Right ventricle myocardium inferior (tissue), 1 donor: Measurements from ENCODE around the gene ARHGAP10. TPM values are rescaled to one million over a fixed set of nuclear protein-coding genes. Genes with fewer than 3 reads are reported as not detected.

Experiments used
- ATAC-seq: fragments of 200-7000 bp; cut with Tn5 transposase; one replicate; pipeline ENCODE4 v1.9.1; 2020; ENCODE audit warnings: mild to moderate bottlenecking, moderate library complexity
- DNase-seq: peaks from one replicate; pipeline ENCODE4 v3.0.0; 2021; ENCODE audit errors: missing footprints
- intact Hi-C: fragments of 100-400 bp; cut with DNase I; formaldehyde crosslinking; loops from one replicate; pipeline ENCODE4 v1.11.0; 2022
- total RNA-seq: library from RNA; stranded (reverse); fragmentation: NEBNext Ultra II Directional; extraction: Animal tissue kit (Norgen Biotek cat#: 25700); gene quantifications from one replicate; pipeline ENCODE4 v1.2.1, GENCODE V29; 2021
- donor health status: DM: no; HTN: yes; CAD: no; lungs with severe emphysema.

Gene ARHGAP10
- total RNA-seq, 1 donor from 2014 or later: 71.8 TPM

DNA sequence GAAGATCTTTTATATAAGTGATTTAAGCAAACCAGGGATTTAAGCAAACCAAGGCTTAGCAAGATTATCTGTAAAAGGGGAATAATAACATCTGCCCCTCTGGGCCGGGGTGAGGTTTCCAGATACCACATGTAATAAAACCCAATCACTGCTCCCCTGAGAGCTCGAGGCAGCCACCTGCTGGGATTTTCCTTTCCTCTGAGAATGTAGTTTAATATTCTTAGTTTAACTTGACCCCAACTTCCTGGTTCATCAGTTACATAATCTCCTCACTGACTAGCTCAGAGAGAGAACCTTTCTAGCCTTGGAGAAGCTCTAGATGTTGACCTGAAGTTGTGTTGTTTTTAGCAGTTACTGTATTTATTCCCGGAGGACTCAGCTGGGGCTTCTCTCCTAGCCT, 322.4 kb downstream of the ARHGAP10 start:
- intact Hi-C loops: loop anchor here (5.0 to 10.0 kb wide), 2 partner anchors 62 to 391 kb away; partner anchors contain the start of gene NR3C2
- DNase-seq (no peak), ATAC-seq (no peak)

GRCh38 chr4:148055844-148056243, 324.0 kb downstream of the ARHGAP10 start:
- DNase-seq (no peak), ATAC-seq (no peak)
- intact Hi-C loops: loop anchor here (10.0 kb wide), 1 partner anchor 389 kb away; the partner anchor contains the start of gene NR3C2

- ATAC-seq: no peak
- intact Hi-C loops: loop anchor here (10.0 kb wide), 1 partner anchor 388 kb away; the partner anchor contains the start of gene NR3C2
Measured at GRCh38 chr4:148056879-148057278, 325.0 kb downstream of the ARHGAP10 start.

DNA sequence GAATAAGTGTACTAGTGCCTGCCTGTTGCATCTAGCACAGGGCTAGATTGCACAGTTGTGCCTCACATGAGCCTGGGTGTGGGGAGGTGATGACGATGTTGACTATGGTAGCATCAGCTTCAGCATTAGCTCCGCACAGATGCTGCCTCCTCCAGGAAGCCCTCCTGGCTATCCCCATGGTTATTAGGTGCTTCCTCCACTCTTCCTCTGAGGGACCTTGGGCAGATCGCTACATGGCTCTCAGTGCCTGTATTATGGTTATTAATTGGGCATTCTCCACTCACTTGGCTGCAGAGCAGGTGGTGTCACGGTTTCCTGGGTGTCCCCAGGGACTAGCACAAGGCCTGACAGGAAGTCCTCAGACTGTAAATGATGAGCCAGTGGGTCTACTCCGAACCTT, 325.6 kb downstream of the ARHGAP10 start:
- ATAC-seq: no peak
- intact Hi-C loops: loop anchor here (10.0 kb wide), 1 partner anchor 387 kb away; the partner anchor contains the start of gene NR3C2
- no peak for DNase-seq

More at GRCh38 chr4:148056879-148057278, 325.0 kb downstream of the ARHGAP10 start:
- no peak for DNase-seq

DNA sequence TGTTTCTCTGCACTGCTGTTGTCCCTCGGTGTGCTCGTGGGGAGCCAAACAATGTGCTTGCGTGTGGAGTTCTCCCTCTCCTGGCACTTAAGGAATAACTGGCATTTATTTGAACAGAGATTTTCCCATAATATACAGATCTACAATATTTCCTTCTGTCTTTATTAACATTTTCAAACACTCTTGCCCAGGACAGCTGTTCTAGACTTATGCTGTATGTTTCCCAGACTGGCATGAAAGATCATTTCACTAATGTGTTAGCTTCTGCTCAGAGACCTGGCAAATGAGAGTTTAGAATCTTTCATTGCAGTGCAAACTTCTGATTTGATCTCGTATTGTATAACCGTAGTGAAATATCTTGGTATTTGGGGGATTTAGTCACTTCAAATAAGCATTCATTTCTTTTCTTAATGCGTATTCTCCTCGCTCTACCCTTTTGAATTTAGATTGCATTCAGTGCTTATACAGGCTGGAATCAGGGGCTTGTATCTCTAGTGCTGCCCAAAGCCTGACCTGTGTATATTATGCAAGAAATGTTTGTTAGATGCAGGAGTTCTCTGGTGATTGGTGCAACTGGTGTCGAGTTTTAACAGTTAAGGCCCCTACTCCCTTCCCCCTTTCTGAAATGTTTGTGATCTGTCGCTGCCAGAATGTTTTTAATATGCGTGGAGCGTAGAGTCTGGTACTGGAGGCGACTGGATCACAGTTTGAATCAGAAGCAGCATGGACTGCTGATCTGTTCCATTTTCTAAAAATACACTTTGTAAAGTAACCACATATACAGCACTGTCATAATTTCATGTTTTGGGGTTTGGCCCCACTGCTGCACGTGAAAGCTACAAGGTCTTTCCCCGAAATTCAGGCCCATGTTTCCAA, 326.3 kb downstream of the ARHGAP10 start:
- intact Hi-C loops: loop anchor here (10.0 kb wide), 1 partner anchor 387 kb away; the partner anchor contains the start of gene NR3C2
- peak; percentile 11 for ATAC-seq

DNA sequence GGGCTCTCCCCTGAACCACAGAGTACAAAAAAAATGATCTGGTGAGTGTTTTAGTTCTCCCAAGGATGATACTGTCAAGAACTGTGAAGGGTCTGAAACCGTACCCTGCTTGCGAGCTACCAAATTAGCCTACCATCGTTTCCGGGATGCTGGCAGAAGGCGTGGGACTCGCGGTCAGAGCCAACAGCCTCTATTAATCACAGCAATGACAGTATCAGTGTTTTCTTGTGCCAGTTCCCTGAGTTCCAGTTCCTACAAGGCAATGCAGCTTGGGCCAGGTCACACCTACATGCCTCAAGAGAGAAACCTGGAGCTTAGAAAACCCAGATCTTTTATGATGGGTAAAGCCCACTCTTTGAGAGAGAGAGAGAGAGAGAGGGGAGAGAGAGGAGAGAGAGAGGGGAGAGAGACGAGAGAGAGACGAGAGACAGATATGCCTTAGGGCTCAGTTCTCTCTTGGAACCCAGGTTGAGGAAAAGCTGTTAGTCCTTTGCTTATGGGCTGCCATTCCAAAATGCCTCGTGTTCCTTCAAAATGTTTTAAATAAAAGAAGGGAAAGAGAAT, 327.8 kb downstream of the ARHGAP10 start:
- intact Hi-C loops: loop anchor here (10.0 kb wide), 1 partner anchor 385 kb away; the partner anchor contains the start of gene NR3C2
- ATAC-seq (peak; percentile 59), DNase-seq (no peak)

More for the DNA sequence above, 326.3 kb downstream of the ARHGAP10 start:
- DNase-seq: no peak

DNA sequence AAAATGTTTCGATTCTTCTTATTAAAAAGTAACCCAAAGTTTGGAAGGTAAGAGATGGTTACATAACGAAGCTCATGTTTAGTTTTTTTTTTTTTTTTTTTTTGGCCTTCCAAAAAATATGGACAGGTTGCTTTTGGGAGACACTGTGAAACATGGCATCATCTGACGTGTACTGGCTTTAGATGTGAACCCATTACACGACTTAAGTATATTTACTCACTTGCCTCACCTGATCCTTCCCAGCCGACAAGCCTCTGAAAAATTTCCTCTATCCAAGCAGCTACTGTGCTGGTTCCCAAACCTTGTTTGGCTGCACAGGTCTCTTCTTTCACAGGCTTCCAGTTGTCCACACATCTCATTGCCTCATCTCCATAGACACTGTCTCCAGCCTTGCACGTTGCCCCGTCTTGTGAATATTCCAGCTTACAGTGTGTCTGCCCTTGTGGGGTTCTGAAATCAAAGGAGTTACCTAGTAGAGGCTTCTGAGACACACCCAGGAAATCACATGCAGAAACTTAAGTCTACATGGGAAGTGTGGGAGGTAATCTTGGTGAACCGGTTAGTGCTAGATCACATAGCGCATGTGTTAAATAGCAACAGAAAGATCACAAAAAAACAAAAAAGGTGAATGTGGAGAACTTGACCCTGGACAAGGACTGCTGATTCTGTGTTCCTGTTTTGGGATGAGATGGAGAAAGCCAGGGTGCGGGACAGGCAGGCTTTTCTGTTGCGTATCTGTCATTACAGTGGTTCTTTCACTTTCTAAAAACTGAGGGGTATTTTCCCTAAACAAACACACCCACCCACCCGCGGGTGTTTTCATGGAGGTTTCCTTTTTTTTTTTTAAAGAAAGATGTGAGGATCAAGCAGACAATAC, 328.6 kb downstream of the ARHGAP10 start:
- ATAC-seq (no peak), DNase-seq (no peak)
- intact Hi-C loops: no loop called here

DNA sequence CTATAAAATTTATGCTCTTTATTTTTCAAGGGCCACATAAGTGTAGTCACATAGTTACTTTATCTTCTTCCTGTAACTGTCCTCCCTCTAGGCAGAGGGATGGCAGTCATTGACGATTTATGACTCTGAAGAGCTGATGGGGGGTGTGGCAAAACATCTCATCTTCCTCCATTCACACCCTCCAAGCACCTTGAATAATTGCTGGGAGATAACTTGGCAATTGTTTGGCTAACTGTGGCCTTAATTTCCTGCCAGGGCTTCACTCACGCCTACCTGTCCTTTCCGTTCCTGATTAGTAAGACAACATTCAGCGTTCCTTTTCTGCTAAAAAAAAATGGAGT, 329.2 kb downstream of the ARHGAP10 start:
- no peak for ATAC-seq
- DNase-seq: no peak
- intact Hi-C loops: no loop called here

- intact Hi-C loops: no loop called here
- DNase-seq (no peak), ATAC-seq (peak; percentile 27)
Measured at GRCh38 chr4:148061795-148062194, 329.9 kb downstream of the ARHGAP10 start.

GRCh38 chr4:148062301-148062950, 330.5 kb downstream of the ARHGAP10 start:
- intact Hi-C loops: no loop called here
- DNase-seq: no peak
- no peak for ATAC-seq

DNA sequence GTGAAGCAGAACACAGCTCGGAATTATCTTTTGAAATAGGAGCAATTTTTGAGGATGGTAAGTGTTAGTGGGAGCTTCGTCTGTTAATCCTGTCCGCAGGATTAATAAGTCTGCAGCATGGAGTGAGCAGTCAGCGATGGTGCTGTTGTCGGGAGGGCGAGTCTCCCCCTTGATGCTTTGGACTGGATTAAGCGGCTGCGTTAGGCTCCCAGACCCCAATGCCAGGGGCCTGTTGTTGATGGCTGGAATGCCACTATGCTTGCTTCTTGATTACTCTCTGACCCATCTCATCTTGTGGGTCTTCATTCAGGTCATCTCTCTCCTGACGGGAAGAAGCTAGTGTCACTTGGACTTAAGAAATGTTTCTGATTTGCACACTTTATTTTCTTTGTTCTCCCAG, 332.6 kb downstream of the ARHGAP10 start:
- DNase-seq (no peak), ATAC-seq (no peak)
- intact Hi-C loops: no loop called here

GRCh38 chr4:148065075-148065474, 333.2 kb downstream of the ARHGAP10 start:
- intact Hi-C loops: loop anchor here (5.0 kb wide), 1 partner anchor 138 kb away; no protein-coding TSS in a partner anchor
- DNase-seq (no peak), ATAC-seq (no peak)

GRCh38 chr4:148067301-148067916, 335.5 kb downstream of the ARHGAP10 start:
- ATAC-seq (peak; percentile 24), DNase-seq (no peak)
- intact Hi-C loops: loop anchor here (5.0 kb wide), 1 partner anchor 140 kb away; no protein-coding TSS in a partner anchor

DNA sequence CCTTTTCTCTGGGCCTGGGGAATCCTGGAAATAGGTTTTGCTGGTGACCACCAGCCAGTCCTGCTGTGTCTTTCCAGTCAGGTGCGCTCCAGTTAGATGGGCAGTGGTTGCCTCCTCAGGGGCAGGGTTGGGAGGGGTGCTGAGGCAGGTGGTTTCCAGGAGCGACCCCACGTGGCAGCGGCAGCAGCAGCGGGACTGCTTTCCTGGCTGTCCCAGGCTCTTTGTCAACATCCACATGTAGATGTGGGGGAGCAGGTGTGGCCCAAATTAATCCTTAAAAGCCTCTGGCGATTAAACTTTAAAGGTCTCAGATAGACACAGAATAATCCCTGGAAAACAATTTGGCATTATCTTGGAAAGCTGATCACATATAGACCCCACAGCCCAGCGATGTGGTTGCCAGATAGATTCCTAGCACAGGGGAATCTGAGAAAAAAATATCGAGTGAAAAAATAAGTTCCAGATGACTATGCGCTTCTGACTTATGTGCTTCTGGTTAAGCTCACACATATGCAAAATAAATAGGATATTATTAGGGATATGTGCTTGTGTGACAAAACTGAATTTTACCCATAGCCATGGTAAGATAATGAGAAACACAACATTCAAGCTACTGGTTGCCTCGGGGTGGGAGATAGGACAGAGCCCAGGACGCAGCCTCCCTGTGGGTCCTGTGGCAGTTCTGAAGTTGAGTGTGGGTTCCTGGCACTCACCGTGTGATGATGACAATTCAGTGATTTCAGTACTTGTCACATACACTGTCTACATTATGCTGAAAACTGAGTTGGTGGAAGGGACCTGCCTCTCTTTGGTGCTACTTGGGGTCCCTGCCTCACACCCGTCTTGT, 336.4 kb downstream of the ARHGAP10 start:
- DNase-seq (no peak), ATAC-seq (no peak)
- intact Hi-C loops: loop anchor here (5.0 kb wide), 1 partner anchor 141 kb away; no protein-coding TSS in a partner anchor

- intact Hi-C loops: loop anchor here (5.0 kb wide), 1 partner anchor 142 kb away; no protein-coding TSS in a partner anchor
- ATAC-seq (peak; percentile 3), DNase-seq (no peak)
Measured at GRCh38 chr4:148069086-148069894, 337.4 kb downstream of the ARHGAP10 start.

- ATAC-seq (peak; percentile 5), DNase-seq (no peak)
- intact Hi-C loops: loop anchor here (5.0 kb wide), 1 partner anchor 143 kb away; no protein-coding TSS in a partner anchor
Measured at GRCh38 chr4:148069895-148070178, 337.9 kb downstream of the ARHGAP10 start.
